ENCODE measurements around the gene SIVA1.

Gene SIVA1

GRCh38 chr14:104771918-104772706 lies 19.2 kb downstream of the SIVA1 start:
- peaks cover 6% of the 10 kb centered on the region for H3K9me3 Mint-ChIP-seq
- no peaks in the 10 kb centered on the region for H3K27me3 Mint-ChIP-seq
- H3K4me1 Mint-ChIP-seq (ENCODE audit: low read depth), result peaks cover 27% of the 10 kb centered on the region
- intact Hi-C loops (cut with micrococcal nuclease), result no loop called here
- peaks cover 80% of the 10 kb centered on the region for H3K36me3 Mint-ChIP-seq (ENCODE audit: low read depth)
- no peak overlapping the region for H3K4me3 Mint-ChIP-seq
- no peak overlapping the region for H3K27ac Mint-ChIP-seq

GRCh38 chr14:104772707-104773504 lies 20.0 kb downstream of the SIVA1 start:
- H3K4me1 Mint-ChIP-seq (ENCODE audit: low read depth), result peaks cover 27% of the 10 kb centered on the region
- H3K9me3 Mint-ChIP-seq, result peaks cover 6% of the 10 kb centered on the region
- no peaks in the 10 kb centered on the region for H3K27me3 Mint-ChIP-seq
- no peak overlapping the region for H3K27ac Mint-ChIP-seq
- H3K36me3 Mint-ChIP-seq (ENCODE audit: low read depth), result peaks cover 88% of the 10 kb centered on the region
- H3K4me3 Mint-ChIP-seq, result no peak overlapping the region
- intact Hi-C loops (cut with micrococcal nuclease), result no loop called here

GRCh38 chr14:104773505-104774452 lies 20.8 kb downstream of the SIVA1 start:
- intact Hi-C loops (cut with micrococcal nuclease), result no loop called here
- Mint-ChIP-seq H3K36me3 (ENCODE audit: low read depth) (peaks cover 97% of the 10 kb centered on the region), H3K27ac (no peak overlapping the region), H3K9me3 (peaks cover 6% of the 10 kb centered on the region), H3K27me3 (no peaks in the 10 kb centered on the region), H3K4me3 (no peak overlapping the region), H3K4me1 (ENCODE audit: low read depth) (peaks cover 21% of the 10 kb centered on the region)

DNA sequence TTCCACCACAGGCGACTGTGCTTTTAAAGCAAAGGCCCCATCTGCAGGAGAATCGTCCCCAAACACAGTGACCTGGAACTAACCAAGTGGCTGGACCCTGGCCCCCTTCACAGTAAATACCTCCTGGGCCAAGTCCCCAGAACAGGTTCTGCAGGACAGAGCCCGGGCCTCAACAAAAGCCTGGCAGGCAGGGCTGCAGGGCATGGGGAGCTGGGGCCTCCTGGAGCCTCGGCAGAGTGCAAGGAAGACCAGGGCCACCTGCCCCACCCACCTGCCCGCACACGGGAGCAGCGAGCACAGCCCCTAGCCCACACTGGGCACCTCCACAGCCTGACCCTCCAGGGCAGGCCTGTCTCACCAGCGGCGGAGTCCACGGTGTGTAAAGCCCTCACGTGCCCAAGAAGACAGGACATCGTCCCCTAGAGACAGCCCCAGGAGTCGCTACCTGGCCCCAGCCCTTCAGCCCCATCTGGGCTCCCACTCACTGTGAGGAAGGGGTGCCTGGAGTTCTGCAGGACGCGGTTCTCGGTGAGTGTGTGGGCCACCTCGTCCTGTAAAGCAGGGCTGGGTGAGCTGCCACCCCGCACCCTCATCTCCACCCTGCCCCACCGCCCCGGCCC lies 21.6 kb downstream of the SIVA1 start:
- Mint-ChIP-seq H3K36me3 (ENCODE audit: low read depth) (peaks cover 99% of the 10 kb centered on the region), H3K9me3 (peaks cover 6% of the 10 kb centered on the region), H3K27me3 (no peaks in the 10 kb centered on the region), H3K4me3 (no peak overlapping the region), H3K27ac (no peak overlapping the region), H3K4me1 (ENCODE audit: low read depth) (peaks cover 14% of the 10 kb centered on the region)
- intact Hi-C loops (cut with micrococcal nuclease), result no loop called here

DNA sequence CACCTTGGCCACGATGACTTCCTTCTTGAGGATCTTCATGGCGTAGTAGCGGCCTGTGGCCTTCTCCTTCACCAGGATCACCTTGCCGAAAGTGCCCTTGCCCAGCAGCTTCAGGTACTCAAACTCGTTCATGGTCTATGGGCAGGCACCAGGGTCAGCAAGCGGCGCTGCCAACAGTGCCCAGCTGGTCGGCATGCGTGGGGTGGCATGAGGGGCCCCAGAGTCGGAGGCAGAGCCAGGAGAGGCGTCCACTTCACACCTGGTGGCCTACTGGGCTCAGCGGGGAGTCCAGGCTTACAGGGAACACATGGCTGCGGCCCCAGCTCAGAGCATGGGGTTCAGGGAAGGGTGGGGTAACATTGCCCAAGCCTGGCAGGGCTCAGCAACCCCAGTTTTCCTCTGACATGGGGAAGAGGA lies 22.1 kb downstream of the SIVA1 start:
- Mint-ChIP-seq H3K27ac (no peak overlapping the region), H3K4me1 (ENCODE audit: low read depth) (peaks cover 11% of the 10 kb centered on the region), H3K4me3 (no peak overlapping the region), H3K9me3 (peaks cover 6% of the 10 kb centered on the region), H3K27me3 (no peaks in the 10 kb centered on the region), H3K36me3 (ENCODE audit: low read depth) (peaks cover 99% of the 10 kb centered on the region)
- intact Hi-C loops (cut with micrococcal nuclease), result no loop called here

GRCh38 chr14:104776481-104776880 lies 23.5 kb downstream of the SIVA1 start:
- intact Hi-C loops (cut with micrococcal nuclease), result no loop called here
- no peaks in the 10 kb centered on the region for H3K4me1 Mint-ChIP-seq (ENCODE audit: low read depth)
- no peak overlapping the region for H3K27ac Mint-ChIP-seq
- H3K9me3 Mint-ChIP-seq, result peaks cover under 1% of the 10 kb centered on the region
- H3K27me3 Mint-ChIP-seq, result no peaks in the 10 kb centered on the region
- peaks cover 99% of the 10 kb centered on the region for H3K36me3 Mint-ChIP-seq (ENCODE audit: low read depth)
- no peak overlapping the region for H3K4me3 Mint-ChIP-seq

DNA sequence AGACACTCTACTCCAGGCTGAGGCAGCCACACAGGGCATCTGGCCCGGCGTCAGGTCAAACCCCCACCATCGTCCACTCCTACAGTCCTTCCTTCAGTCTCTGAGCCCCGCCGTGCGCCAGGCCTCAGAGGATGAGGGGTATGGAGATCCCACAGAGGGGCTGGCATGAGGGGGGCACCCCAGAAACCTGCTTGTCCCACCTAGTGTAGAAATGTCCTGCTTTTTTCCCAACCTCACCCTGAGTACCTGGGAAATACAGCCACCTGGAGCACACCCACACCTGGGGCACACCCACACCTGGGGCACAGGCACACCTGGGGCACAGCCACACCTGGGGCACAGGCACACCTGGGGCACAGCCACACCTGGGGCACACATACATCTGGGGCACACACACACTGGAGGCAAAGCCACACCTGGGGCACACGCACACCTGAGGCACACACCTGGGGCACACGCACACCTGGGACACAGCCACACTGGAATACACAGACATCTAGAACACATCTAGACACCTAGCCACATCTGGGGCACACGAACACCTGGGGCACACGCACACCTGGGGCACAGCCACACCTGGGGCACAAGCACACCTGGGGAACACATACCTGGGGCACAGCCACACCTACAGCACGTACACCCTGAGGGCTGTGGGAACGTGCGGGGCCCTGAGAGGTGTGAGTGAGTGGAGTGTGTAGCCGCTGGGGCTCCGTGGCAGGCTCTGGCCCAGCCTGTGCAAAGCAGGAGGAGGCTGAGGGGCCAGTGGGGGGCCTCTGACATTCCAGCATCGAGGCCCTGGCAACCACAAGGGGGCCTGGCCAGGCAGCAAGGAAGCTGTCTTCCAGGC lies 24.2 kb downstream of the SIVA1 start:
- no peak overlapping the region for H3K27ac Mint-ChIP-seq
- peaks cover 99% of the 10 kb centered on the region for H3K36me3 Mint-ChIP-seq (ENCODE audit: low read depth)
- intact Hi-C loops (cut with micrococcal nuclease), result no loop called here
- H3K27me3 Mint-ChIP-seq, result no peaks in the 10 kb centered on the region
- H3K9me3 Mint-ChIP-seq, result no peaks in the 10 kb centered on the region
- H3K4me1 Mint-ChIP-seq (ENCODE audit: low read depth), result peaks cover 6% of the 10 kb centered on the region
- no peak overlapping the region for H3K4me3 Mint-ChIP-seq

DNA sequence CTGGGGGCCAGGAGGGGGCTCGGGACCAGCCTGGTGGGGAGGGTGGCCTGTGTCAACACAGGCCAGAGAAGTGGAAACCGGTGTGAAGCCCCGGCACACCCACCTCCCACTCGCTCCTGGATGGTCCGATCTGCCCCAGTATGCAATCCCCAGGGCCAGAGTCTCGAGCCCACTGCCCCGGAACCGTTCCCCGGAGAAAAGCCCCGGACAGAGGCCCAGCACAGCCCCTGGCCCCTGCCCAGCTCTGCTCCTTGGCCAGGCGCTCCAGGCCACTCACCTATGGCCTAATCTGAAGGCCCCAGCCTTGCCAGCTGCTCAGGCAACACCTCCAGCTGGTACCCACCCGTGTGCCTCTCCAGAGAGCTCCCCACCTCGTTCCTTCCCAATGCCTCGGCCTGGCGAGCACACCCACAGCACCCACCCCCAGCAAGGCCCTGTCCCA lies 24.9 kb downstream of the SIVA1 start:
- intact Hi-C loops (cut with micrococcal nuclease), result no loop called here

GRCh38 chr14:104778694-104779331 lies 25.9 kb downstream of the SIVA1 start:
- Mint-ChIP-seq H3K4me3 (no peak overlapping the region), H3K9me3 (no peaks in the 10 kb centered on the region), H3K27me3 (no peaks in the 10 kb centered on the region), H3K27ac (no peak overlapping the region), H3K4me1 (ENCODE audit: low read depth) (peaks cover 19% of the 10 kb centered on the region), H3K36me3 (ENCODE audit: low read depth) (peaks cover 99% of the 10 kb centered on the region)
- intact Hi-C loops (cut with micrococcal nuclease), result no loop called here

More for the DNA sequence above, 24.9 kb downstream of the SIVA1 start:
- Mint-ChIP-seq H3K36me3 (ENCODE audit: low read depth) (peaks cover 99% of the 10 kb centered on the region), H3K27me3 (no peaks in the 10 kb centered on the region), H3K4me1 (ENCODE audit: low read depth) (peaks cover 9% of the 10 kb centered on the region), H3K9me3 (no peaks in the 10 kb centered on the region), H3K4me3 (no peak overlapping the region), H3K27ac (no peak overlapping the region)

DNA sequence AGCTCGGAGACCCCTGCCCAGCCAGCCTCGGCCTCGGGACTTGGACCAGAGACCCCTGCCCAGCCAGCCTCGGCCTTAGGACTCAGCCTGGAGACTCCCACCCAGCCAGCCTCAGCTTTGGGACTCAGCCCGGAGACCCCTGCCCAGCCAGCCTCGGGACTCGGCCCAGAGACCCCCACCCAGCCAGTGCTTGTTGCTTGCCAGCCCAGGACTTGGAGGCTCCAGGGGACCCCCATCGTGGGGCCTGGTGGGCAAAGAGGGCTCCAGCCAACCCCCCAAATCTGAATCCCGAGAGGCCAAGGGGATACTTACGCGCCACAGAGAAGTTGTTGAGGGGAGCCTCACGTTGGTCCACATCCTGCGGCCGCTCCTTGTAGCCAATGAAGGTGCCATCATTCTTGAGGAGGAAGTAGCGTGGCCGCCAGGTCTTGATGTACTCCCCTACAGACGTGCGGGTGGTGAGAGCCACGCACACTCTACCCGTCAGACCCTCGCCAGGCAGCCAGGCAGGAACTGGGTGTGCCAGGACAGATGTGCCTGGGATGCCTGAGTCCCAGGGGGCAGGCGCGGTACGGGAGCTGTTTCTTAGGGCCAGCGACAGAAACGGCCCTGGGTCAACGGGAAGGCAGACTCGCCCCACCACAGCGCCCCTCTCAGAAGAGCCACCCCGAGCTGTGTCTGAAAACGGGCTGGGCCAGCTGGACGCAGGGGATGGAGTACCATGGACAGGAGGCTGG lies 27.0 kb downstream of the SIVA1 start:
- Mint-ChIP-seq H3K4me1 (ENCODE audit: low read depth) (peaks cover 30% of the 10 kb centered on the region), H3K9me3 (no peaks in the 10 kb centered on the region), H3K4me3 (no peak overlapping the region), H3K27me3 (no peaks in the 10 kb centered on the region), H3K36me3 (ENCODE audit: low read depth) (peaks cover 99% of the 10 kb centered on the region), H3K27ac (no peak overlapping the region)
- intact Hi-C loops (cut with micrococcal nuclease), result no loop called here

DNA sequence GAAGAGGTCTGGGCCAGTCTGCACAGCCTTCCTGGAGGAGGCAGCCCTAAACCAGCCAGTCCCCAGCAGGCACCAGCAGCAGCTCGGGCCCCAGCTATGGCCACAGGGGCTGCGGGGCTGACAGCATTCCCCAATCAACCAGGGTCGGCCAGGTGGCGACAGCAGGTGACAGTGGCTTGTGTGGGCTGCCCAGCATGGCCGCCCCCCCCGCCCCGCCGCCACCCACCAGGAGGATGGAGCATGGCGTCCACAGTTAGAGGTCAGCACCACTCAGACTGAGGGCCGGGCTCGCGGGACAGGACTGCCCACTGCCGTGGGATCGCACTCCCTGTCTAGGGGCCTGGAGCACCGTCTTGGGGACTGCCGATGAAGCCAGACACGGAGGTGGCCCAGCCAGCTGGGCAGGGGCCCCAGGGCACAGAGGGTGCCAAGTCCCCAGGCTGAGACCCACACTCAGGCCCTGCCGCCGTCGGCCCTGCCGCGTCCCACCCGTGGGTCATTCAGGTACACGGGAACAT lies 27.6 kb downstream of the SIVA1 start:
- H3K9me3 Mint-ChIP-seq, result no peaks in the 10 kb centered on the region
- intact Hi-C loops (cut with micrococcal nuclease), result no loop called here
- H3K27ac Mint-ChIP-seq, result no peak overlapping the region
- no peaks in the 10 kb centered on the region for H3K27me3 Mint-ChIP-seq
- H3K36me3 Mint-ChIP-seq (ENCODE audit: low read depth), result peaks cover 99% of the 10 kb centered on the region
- H3K4me3 Mint-ChIP-seq, result no peak overlapping the region
- H3K4me1 Mint-ChIP-seq (ENCODE audit: low read depth), result peaks cover 37% of the 10 kb centered on the region

All from dendritic cell treated with granulocyte-macrophage colony-stimulating factor and Interleukin-4, amounts not matched to agents 40 ng/mL and 50 ng/mL, for 4 days (primary cell).